ENCODE data around the gene IL5RA. TPM values are rescaled to one million over a fixed set of nuclear protein-coding genes. Genes with fewer than 3 reads are reported as not detected.

IL5RA gene
- total RNA-seq, 1 experiment from 2014 or later = not detected

DNA sequence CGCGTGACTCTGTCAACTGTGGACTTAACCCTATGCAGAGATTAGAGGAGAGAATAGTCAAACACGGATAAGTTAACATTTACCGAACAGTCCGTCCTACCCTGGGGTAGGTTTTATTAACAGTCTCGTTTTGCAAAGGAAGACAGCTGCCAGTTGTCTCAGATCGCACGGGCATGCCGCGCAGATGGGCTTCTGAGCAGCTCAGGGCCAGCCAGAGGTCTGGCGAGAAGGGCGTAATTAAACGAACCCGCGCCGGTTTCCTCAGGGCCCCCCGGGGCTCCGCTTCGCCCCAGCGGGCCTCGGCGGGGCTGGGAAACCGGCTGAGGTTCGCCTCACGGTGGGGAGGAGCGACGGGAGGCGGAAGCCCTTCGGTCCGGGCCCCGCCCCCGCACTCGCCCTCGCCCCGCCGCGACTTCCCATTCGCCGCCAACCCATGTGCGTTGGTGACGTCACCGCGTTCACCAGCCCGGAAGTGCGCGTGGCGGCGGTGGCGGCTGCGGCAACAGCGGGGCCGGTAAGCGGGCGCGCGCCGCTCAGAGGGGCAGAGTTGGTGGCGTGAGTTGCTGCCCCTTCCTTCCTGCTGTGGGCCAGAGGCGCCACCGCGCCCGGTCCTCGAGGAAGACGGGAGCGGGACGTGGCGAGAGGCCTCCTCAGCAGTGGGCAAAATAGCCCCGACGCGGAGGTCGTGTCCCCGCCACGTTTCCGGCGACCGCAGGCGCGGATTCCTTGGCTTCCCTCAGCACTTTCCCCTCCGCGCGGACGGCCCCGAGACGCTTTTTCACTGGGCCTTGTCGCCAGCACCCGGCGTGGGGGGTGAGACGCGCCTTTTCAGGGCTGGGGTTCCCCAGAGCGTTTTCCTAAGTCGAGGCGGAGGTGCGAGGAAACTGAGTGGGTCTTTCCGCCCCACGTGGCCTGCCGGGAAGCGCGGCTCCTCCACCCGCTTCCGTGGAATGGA is 16.6 kb upstream of the IL5RA start, which contains the start of gene TRNT1:
TRNT1 (plus strand) TSS at position 464 of the 955 bp plus-strand sequence. CDS start 2,101 bp downstream, outside the sequence.
- ChIA-PET RAD21 (ENCODE audit: low non-redundant PET in 1 of 2, low total read pairs in 2 of 2, uncharacterized antibody in 2 of 2, unreplicated experiment in 2 of 2) (no interaction called here), CTCF (no interaction called here), POLR2A (no interaction called here)
- H3K9ac ChIP-seq (ENCODE audit: low read length) = peak within 1 kb of the TSS; percentile 100
- peak within 1 kb of the TSS; percentile 29 for H2AFZ ChIP-seq (ENCODE audit: low read depth, low read length, poor library complexity, severe bottlenecking)
- ATAC-seq (peak; percentile 94), DNase-seq (ENCODE audit: low read depth, low spot score) (peak; percentile 73)
- H3K4me3 ChIP-seq (replicated peaks in 1 of 2; ENCODE audit: low read depth in 1 of 2, low read length in 2 of 2) = peak within 1 kb of the TSS; percentile 92 to 99
- H4K20me1 ChIP-seq (ENCODE audit: insufficient read depth) = no peaks in the 10 kb centered on the region
- peak within 1 kb of the TSS; percentile 85 for H3K27ac ChIP-seq (ENCODE audit: low read depth, low read length)
- H3K79me2 ChIP-seq (ENCODE audit: insufficient read depth, low read length) = peaks cover 45% of the 10 kb centered on the region
- BruUV-seq (replicated peaks) = no TSS peak
- peaks cover 10 to 18% of the 10 kb centered on the region in 2 experiments; a peak in 3 of 4 replicates for H3K36me3 ChIP-seq (ENCODE audit: control insufficient read depth in 1 of 2, insufficient read depth in 2 of 2, low read length in 2 of 2)
- peak within 1 kb of the TSS; percentile 97 for H3K4me2 ChIP-seq (ENCODE audit: low read length)
- H3K27me3 ChIP-seq (ENCODE audit: insufficient read depth, low read length) = no peaks in the 10 kb centered on the region
- H3K9me2 ChIP-seq (ENCODE audit: insufficient read depth) = no peaks in the 10 kb centered on the region
- H3K9me3 ChIP-seq (ENCODE audit: control insufficient read depth in 1 of 2, insufficient read depth in 1 of 2, low read depth in 1 of 2, low read length in 2 of 2) = no peaks in the 10 kb centered on the region
- peaks cover 3 to 18% of the 10 kb centered on the region in 2 experiments; a peak in 2 of 4 replicates for H3K4me1 ChIP-seq (ENCODE audit: control insufficient read depth in 1 of 2, insufficient read depth in 2 of 2, low read length in 2 of 2)
- intact Hi-C loops (cut with micrococcal nuclease) = no loop called here
- peak; percentile 80 for TF ChIP-seq EGR1 (IDR thresholded peaks at IDR 0.05; ENCODE audit: low read depth)
- no peak for TF ChIP-seq CTCF (IDR thresholded peaks at IDR 0.05 in 2 of 3, conservative IDR thresholded peaks at IDR 0.05 in 1 of 3; ENCODE audit: borderline replicate concordance in 1 of 3, insufficient read depth in 1 of 3, low read depth in 2 of 3, low read length in 2 of 3)
- no peak for TF ChIP-seq CEBPB (IDR thresholded peaks at IDR 0.05; ENCODE audit: low read depth)
- peak; percentile 66 for TF ChIP-seq ZFX (IDR thresholded peaks at IDR 0.05)
- TF ChIP-seq POLR2A (IDR thresholded peaks at IDR 0.05; ENCODE audit: borderline replicate concordance, extremely low read depth, insufficient read depth, insufficient read length) = peak; percentile 71
- no peak for TF ChIP-seq RAD21 (IDR thresholded peaks at IDR 0.05; ENCODE audit: low read depth)
- TF ChIP-seq, protein P1, sequence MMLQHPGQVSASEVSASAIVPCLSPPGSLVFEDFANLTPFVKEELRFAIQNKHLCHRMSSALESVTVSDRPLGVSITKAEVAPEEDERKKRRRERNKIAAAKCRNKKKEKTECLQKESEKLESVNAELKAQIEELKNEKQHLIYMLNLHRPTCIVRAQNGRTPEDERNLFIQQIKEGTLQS (IDR thresholded peaks at IDR 0.05) = no peak
- no peak for TF ChIP-seq ZNF274 (IDR thresholded peaks at IDR 0.05; ENCODE audit: low read depth, low read length)
- TF ChIP-seq ZBTB33 (IDR thresholded peaks at IDR 0.05; ENCODE audit: extremely low read depth, insufficient replicate concordance, low read length) = no peak
- TF ChIP-seq POLR2AphosphoS5 (IDR thresholded peaks at IDR 0.05; ENCODE audit: low read depth, low read length) = peak; percentile 87
- TF ChIP-seq FOSL1 (IDR thresholded peaks at IDR 0.05; ENCODE audit: low read depth) = no peak
- TF ChIP-seq EZH2 (IDR thresholded peaks at IDR 0.05) = no peak
- TF ChIP-seq REST (IDR thresholded peaks at IDR 0.05; ENCODE audit: low read depth) = no peak
- TF ChIP-seq YY1 (IDR thresholded peaks at IDR 0.05; ENCODE audit: extremely low read depth, insufficient replicate concordance, low read depth, low read length) = peak; percentile 4
- TF ChIP-seq JUND (IDR thresholded peaks at IDR 0.05) = no peak
- TF ChIP-seq EZH2phosphoT487 (IDR thresholded peaks at IDR 0.05; ENCODE audit: borderline replicate concordance) = no peak
- TF ChIP-seq CBX3 (IDR thresholded peaks at IDR 0.05; ENCODE audit: low read depth) = no peak
- no peak; the same call in 1 of the 2 replicates for TF ChIP-seq SP1 (IDR thresholded peaks at IDR 0.05; ENCODE audit: low read depth)
- no peak for TF ChIP-seq TCF7L2 (IDR thresholded peaks at IDR 0.05; ENCODE audit: borderline replicate concordance, extremely low read depth, insufficient read depth, insufficient read length)
